ENCODE data around the gene SNN.

SNN gene

GRCh38 chr16:11627822-11628457 is 40.3 kb upstream of the SNN start:
- Histone ChIP-seq H3K9ac (ENCODE audit: low read depth, low read length) (no peak overlapping the region), H3K4me2 (ENCODE audit: low read length) (no peak overlapping the region), H3K27me3 (ENCODE audit: control insufficient read depth, insufficient read depth, low read length) (peaks cover 14% of the 10 kb centered on the region), H3K4me3 (ENCODE audit: low read length) (no peak overlapping the region), H3K36me3 (ENCODE audit: insufficient read depth, low read length) (no peaks in the 10 kb centered on the region), H3K9me3 (replicated peaks; ENCODE audit: low read length) (no peaks in the 10 kb centered on the region), H3K4me1 (ENCODE audit: control insufficient read depth, insufficient read depth, low read length) (peaks cover 10% of the 10 kb centered on the region)

DNA sequence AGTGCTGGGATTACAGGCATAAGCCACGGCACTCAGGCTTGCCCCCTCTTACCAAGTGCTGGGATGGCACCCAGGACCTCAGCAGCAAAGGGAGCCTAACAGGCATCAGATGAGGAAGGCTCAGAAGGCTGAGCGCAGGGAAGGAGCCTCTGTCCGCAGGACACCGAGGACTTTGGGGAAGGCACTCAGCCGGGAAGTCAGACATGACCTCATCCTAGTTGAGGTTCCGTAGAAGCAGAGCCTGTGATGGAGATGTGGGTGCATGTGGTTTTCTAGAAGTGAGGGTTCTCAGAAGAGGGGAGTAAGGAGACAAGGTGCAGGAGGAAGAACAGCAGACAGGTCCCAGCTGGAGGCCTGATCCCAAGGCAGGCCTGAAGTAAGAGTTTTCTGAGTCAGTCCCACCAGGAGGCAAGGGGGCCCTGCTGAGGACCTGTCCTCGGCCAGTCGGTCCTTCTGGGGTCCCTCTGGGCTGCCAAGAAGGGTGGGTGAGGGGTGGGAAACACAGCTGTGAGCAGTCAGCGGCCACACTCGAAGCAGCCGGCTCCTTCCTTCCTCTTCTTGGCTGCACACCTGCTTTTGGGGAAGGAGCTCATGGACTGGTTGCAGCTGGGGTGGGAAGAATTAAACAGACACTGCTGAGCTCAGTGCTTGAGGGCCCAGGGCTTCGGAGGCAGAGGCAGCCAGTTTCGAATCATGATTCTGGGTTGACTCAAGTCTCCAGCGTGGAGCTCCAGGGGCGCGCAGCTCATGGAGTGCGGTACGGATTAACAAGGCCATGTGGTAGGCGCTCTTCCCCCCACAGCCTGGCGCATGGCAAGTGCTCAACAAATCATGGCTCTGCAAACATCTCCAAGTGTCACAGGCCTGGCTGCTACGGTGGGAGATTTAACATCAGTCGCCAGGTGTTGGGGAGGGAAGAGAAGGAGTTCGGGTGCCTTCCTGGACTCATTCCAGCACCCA is 38.9 kb upstream of the SNN start:
- peaks cover 14% of the 10 kb centered on the region for H3K27me3 ChIP-seq (ENCODE audit: control insufficient read depth, insufficient read depth, low read length)
- H3K9ac ChIP-seq (ENCODE audit: low read depth, low read length): no peak overlapping the region
- no peak overlapping the region for H3K4me3 ChIP-seq (ENCODE audit: low read length)
- peaks cover 13% of the 10 kb centered on the region for H3K4me1 ChIP-seq (ENCODE audit: control insufficient read depth, insufficient read depth, low read length)
- H3K36me3 ChIP-seq (ENCODE audit: insufficient read depth, low read length): no peaks in the 10 kb centered on the region
- no peaks in the 10 kb centered on the region for H3K9me3 ChIP-seq (replicated peaks; ENCODE audit: low read length)
- no peak overlapping the region for H3K4me2 ChIP-seq (ENCODE audit: low read length)

- no peak overlapping the region for H3K4me3 ChIP-seq (ENCODE audit: low read length)
- no peak overlapping the region for H3K9ac ChIP-seq (ENCODE audit: low read depth, low read length)
- no peak overlapping the region for H3K4me2 ChIP-seq (ENCODE audit: low read length)
- no peaks in the 10 kb centered on the region for H3K36me3 ChIP-seq (ENCODE audit: insufficient read depth, low read length)
- H3K9me3 ChIP-seq (replicated peaks; ENCODE audit: low read length): no peaks in the 10 kb centered on the region
- peaks cover 13% of the 10 kb centered on the region for H3K4me1 ChIP-seq (ENCODE audit: control insufficient read depth, insufficient read depth, low read length)
- H3K27me3 ChIP-seq (ENCODE audit: control insufficient read depth, insufficient read depth, low read length): peaks cover 9% of the 10 kb centered on the region
Measured at GRCh38 chr16:11630046-11630767, 38.0 kb upstream of the SNN start.

DNA sequence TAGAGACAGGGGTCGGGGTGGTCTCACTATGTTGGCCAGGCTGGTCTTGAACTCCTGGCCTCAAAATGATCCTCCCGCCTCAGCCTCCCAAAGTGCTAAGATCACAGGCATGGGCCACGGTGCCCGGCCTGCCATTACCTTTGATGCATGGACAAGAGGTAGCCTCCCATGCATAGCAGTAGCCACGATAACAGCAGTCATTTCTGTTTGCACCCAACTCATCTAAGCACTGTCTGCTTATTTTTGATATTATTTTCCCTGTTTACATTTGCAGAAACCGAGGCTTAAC is 37.5 kb upstream of the SNN start:
- Histone ChIP-seq H3K4me2 (ENCODE audit: low read length) (no peak overlapping the region), H3K4me1 (ENCODE audit: control insufficient read depth, insufficient read depth, low read length) (peaks cover 13% of the 10 kb centered on the region), H3K27me3 (ENCODE audit: control insufficient read depth, insufficient read depth, low read length) (peaks cover 5% of the 10 kb centered on the region), H3K4me3 (ENCODE audit: low read length) (no peak overlapping the region), H3K36me3 (ENCODE audit: insufficient read depth, low read length) (no peaks in the 10 kb centered on the region), H3K9ac (ENCODE audit: low read depth, low read length) (no peak overlapping the region), H3K9me3 (replicated peaks; ENCODE audit: low read length) (no peaks in the 10 kb centered on the region)

GRCh38 chr16:11631214-11631613 is 37.0 kb upstream of the SNN start:
- Histone ChIP-seq H3K36me3 (ENCODE audit: insufficient read depth, low read length) (no peaks in the 10 kb centered on the region), H3K9ac (ENCODE audit: low read depth, low read length) (no peak overlapping the region), H3K4me1 (ENCODE audit: control insufficient read depth, insufficient read depth, low read length) (peaks cover 13% of the 10 kb centered on the region), H3K4me2 (ENCODE audit: low read length) (no peak overlapping the region), H3K27me3 (ENCODE audit: control insufficient read depth, insufficient read depth, low read length) (peaks cover 3% of the 10 kb centered on the region), H3K9me3 (replicated peaks; ENCODE audit: low read length) (no peaks in the 10 kb centered on the region), H3K4me3 (ENCODE audit: low read length) (no peak overlapping the region)

- Histone ChIP-seq H3K4me2 (ENCODE audit: low read length) (peak overlapping the region; percentile 76), H3K9ac (ENCODE audit: low read depth, low read length) (peak overlapping the region; percentile 70), H3K9me3 (replicated peaks; ENCODE audit: low read length) (no peaks in the 10 kb centered on the region), H3K4me3 (ENCODE audit: low read length) (peak overlapping the region; percentile 43), H3K27me3 (ENCODE audit: control insufficient read depth, insufficient read depth, low read length) (peaks cover 3% of the 10 kb centered on the region), H3K4me1 (ENCODE audit: control insufficient read depth, insufficient read depth, low read length) (peaks cover 13% of the 10 kb centered on the region), H3K36me3 (ENCODE audit: insufficient read depth, low read length) (no peaks in the 10 kb centered on the region)
Measured at GRCh38 chr16:11632455-11632939, 35.8 kb upstream of the SNN start.

GRCh38 chr16:11633113-11633512 is 35.1 kb upstream of the SNN start:
- Histone ChIP-seq H3K9ac (ENCODE audit: low read depth, low read length) (peak overlapping the region; percentile 70), H3K9me3 (replicated peaks; ENCODE audit: low read length) (no peaks in the 10 kb centered on the region), H3K36me3 (ENCODE audit: insufficient read depth, low read length) (no peaks in the 10 kb centered on the region), H3K27me3 (ENCODE audit: control insufficient read depth, insufficient read depth, low read length) (peaks cover 3% of the 10 kb centered on the region), H3K4me2 (ENCODE audit: low read length) (peak overlapping the region; percentile 76), H3K4me1 (ENCODE audit: control insufficient read depth, insufficient read depth, low read length) (peaks cover 13% of the 10 kb centered on the region), H3K4me3 (ENCODE audit: low read length) (peak overlapping the region; percentile 5)

DNA sequence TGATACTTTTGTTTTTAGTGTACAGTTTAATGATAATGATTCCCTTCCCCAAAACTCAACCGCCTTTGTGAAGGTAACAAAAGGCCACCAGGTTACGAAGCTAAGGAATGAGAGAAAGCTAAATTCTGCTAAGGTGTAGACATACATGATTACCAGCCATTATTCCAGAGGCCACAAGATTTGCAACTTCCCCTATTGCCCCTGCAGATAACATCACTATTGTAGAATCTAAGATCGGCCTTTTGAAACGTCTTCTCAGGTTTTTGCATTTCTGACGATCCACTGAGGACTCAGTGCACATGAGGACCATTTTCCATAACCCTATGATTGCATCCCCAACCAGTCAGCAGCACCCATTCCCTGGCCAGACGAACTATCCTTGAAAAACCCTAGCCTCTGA is 33.9 kb upstream of the SNN start:
- no peak overlapping the region for H3K4me3 ChIP-seq (ENCODE audit: low read length)
- H3K36me3 ChIP-seq (ENCODE audit: insufficient read depth, low read length): no peaks in the 10 kb centered on the region
- H3K9ac ChIP-seq (ENCODE audit: low read depth, low read length): no peak overlapping the region
- peaks cover 3% of the 10 kb centered on the region for H3K27me3 ChIP-seq (ENCODE audit: control insufficient read depth, insufficient read depth, low read length)
- H3K4me1 ChIP-seq (ENCODE audit: control insufficient read depth, insufficient read depth, low read length): peaks cover 13% of the 10 kb centered on the region
- H3K4me2 ChIP-seq (ENCODE audit: low read length): no peak overlapping the region
- no peaks in the 10 kb centered on the region for H3K9me3 ChIP-seq (replicated peaks; ENCODE audit: low read length)

DNA sequence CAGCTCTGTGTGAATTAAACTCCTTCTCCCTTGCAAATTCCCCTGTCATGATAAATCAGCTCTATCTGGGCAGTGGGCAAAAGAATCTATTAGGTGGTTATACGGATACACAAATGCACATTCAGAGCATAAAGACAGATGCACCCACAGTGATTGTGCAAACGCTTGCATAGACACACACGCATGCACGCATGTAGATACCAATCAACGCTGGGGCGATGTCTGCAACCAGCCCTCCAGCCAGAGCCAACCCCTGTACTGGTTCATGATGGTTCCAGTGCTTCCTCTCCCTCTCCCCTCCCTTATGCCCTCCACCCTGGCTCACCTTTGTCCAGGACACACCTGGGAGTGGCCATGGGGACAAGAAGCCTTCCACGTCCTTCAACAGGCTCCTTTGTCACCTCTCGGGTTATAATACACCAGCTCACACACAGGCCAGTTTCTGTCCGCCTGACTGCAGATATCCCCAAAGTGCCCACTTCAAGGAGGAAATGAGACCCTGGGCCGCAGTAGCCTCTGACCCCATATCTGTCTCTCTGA is 33.1 kb upstream of the SNN start:
- H3K4me1 ChIP-seq (ENCODE audit: control insufficient read depth, insufficient read depth, low read length): peaks cover 20% of the 10 kb centered on the region
- H3K36me3 ChIP-seq (ENCODE audit: insufficient read depth, low read length): no peaks in the 10 kb centered on the region
- no peaks in the 10 kb centered on the region for H3K27me3 ChIP-seq (ENCODE audit: control insufficient read depth, insufficient read depth, low read length)
- H3K4me2 ChIP-seq (ENCODE audit: low read length): no peak overlapping the region
- no peak overlapping the region for H3K4me3 ChIP-seq (ENCODE audit: low read length)
- H3K9ac ChIP-seq (ENCODE audit: low read depth, low read length): no peak overlapping the region
- no peaks in the 10 kb centered on the region for H3K9me3 ChIP-seq (replicated peaks; ENCODE audit: low read length)

DNA sequence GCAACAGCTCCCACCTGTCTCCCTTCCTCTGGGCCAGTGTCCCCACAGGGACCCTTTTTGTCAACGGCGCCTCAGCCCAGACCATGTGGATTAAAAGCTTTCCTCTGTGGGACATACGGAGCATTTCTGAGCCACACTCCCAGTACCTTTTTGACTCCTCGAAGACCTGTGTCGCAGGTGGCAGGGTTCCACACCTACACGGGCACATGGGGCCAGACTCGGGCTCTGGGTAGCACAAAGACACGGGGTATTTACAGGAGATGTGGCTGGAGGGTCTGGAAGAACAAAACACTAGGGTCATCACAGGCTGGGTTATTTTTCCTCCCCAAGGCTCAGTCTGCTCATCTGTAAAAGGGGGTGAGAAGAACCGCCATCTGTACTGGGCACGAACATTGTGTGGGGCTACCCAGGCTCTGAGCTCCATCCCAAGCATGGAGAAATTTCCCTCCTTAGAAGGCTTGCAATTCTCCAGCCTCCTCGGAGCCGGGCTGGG is 32.5 kb upstream of the SNN start:
- no peaks in the 10 kb centered on the region for H3K36me3 ChIP-seq (ENCODE audit: insufficient read depth, low read length)
- no peaks in the 10 kb centered on the region for H3K9me3 ChIP-seq (replicated peaks; ENCODE audit: low read length)
- H3K4me2 ChIP-seq (ENCODE audit: low read length): no peak overlapping the region
- H3K4me3 ChIP-seq (ENCODE audit: low read length): no peak overlapping the region
- H3K9ac ChIP-seq (ENCODE audit: low read depth, low read length): no peak overlapping the region
- no peaks in the 10 kb centered on the region for H3K27me3 ChIP-seq (ENCODE audit: control insufficient read depth, insufficient read depth, low read length)
- H3K4me1 ChIP-seq (ENCODE audit: control insufficient read depth, insufficient read depth, low read length): peaks cover 25% of the 10 kb centered on the region

DNA sequence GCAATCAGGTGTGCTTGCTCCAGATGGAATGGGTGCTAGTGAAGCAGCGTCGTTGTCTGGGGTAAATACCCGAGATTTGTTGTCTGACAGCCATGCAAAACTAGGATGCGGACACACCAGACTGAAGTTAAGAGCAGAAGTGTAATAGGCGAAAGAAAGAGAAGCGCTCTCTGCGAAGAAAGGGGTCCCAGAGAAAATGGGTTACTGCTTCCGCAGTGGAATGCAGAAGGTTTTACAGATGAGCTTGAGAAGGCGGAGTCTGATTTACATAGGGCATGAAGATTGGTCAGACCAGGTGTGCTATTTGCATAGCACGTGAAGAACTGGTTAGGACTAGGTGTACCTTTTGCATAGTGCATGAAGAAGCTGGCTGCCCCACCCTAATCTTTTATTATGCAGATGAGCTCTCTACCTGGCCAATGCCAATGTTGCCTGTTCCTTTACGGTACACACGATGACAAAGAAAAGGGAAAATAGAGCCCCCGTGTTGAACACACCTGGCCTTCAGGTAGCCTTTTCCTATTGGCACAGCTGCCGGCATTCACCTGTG is 32.0 kb upstream of the SNN start:
- Histone ChIP-seq H3K4me2 (ENCODE audit: low read length) (no peak overlapping the region), H3K36me3 (ENCODE audit: insufficient read depth, low read length) (no peaks in the 10 kb centered on the region), H3K27me3 (ENCODE audit: control insufficient read depth, insufficient read depth, low read length) (no peaks in the 10 kb centered on the region), H3K9ac (ENCODE audit: low read depth, low read length) (no peak overlapping the region), H3K9me3 (replicated peaks; ENCODE audit: low read length) (no peaks in the 10 kb centered on the region), H3K4me3 (ENCODE audit: low read length) (no peak overlapping the region), H3K4me1 (ENCODE audit: control insufficient read depth, insufficient read depth, low read length) (peaks cover 31% of the 10 kb centered on the region)
